Ovary (tissue), 9 donors: ENCODE measurements around the gene BTBD17. TPM values are rescaled to one million over a fixed set of nuclear protein-coding genes. Genes with fewer than 3 reads are reported as not detected.

Experiments
- DNase-seq, 5 donors: peaks; one replicate each; pipeline ENCODE4 v3.0.0-alpha.2; 2019 to 2020
- H3K27ac ChIP-seq, 2 donors: fragments of 200-600 bp; one replicate each; pipeline versions ENCODE4 v1.5.1 to v1.8.0; 2019 to 2022
- H3K27me3 ChIP-seq: fragments of 200-600 bp; one replicate; pipeline ENCODE4 v1.8.0; 2022
- H3K36me3 ChIP-seq: fragments of 200-600 bp; sonication (generic); one replicate; pipeline ENCODE4 v1.5.1; 2019
- H3K4me1 ChIP-seq: one replicate; pipeline ENCODE4 v1.8.1; 2013; ENCODE audit warnings: mild to moderate bottlenecking, moderate library complexity; ENCODE audit not compliant: insufficient read depth
- H3K4me3 ChIP-seq: fragments of 200-600 bp; sonication (generic); one replicate; pipeline ENCODE4 v1.5.1; 2017
- H3K9me3 ChIP-seq, 2 donors: fragments of 200-600 bp in 1 of 2; sonication (generic) in 1 of 2; one replicate each; pipeline versions ENCODE4 v1.5.1 to v1.8.1; 2013 to 2019; ENCODE audit warnings: mild to moderate bottlenecking in 1 of 2, moderate library complexity in 1 of 2
- CTCF ChIP-seq, 3 donors: fragments of 450-650 bp in 2 of 3; fragments of 200-600 bp in 1 of 3; IDR thresholded peaks; one replicate each; pipeline versions ENCODE4 v1.5.1 to v1.8.0; 2016 to 2022; ENCODE audit warnings: antibody characterized with exemption in 3 of 3, mild to moderate bottlenecking in 1 of 3
- EP300 ChIP-seq: sonication (generic); formaldehyde crosslinking; IDR thresholded peaks from one replicate; pipeline ENCODE4 v1.6.1; 2017; ENCODE audit warnings: antibody characterized with exemption
- POLR2A ChIP-seq: fragments of 450-650 bp; IDR thresholded peaks from one replicate; pipeline ENCODE4 v1.6.1; 2017; ENCODE audit warnings: antibody characterized with exemption, mild to moderate bottlenecking, moderate library complexity
- WGBS, 3 donors: extraction: QIAGEN DNeasy Blood & Tissue Kit in 1 of 3; methylation state at CpG; one replicate each; pipeline versions ENCODE4 v1.1.5 to v1.1.7; 2013 to 2017; 5-methylcytosine and 5-hydroxymethylcytosine counted together
- intact Hi-C, 4 donors: fragments of 100-400 bp; cut with DNase I; formaldehyde crosslinking; loops; one replicate each; pipeline versions ENCODE4 v1.11.0 to v1.15.1; 2022 to 2023
- polyA plus RNA-seq, 2 donors: library from polyadenylated mRNA; stranded (reverse); fragments of 200-250 nt in 1 of 2; fragments of 350-450 nt in 1 of 2; fragmentation: Illumina TruSeq in 1 of 2; extraction: RNeasy Lipid Tissue Mini Kit (QIAGEN cat#74804) in 1 of 2; gene quantifications; one replicate each; pipeline ENCODE4 v1.2.3, GENCODE V29; 2013 to 2014
- total RNA-seq, 7 donors: library from RNA; depleted of rRNA in 2 of 7; stranded (reverse); fragments of >200 nt in 2 of 7; fragmentation: NEBNext Ultra II Directional in 3 of 7; extraction: Animal tissue kit (Norgen Biotek cat#: 25700) in 3 of 7; gene quantifications; one replicate each; pipeline versions ENCODE4 v1.1.0 to v1.2.4, GENCODE V29; 2016 to 2023
- donor health status: DM: no; HTN: no; CAD: no; lungs with moderate emphysema.
- donor health status: DM: no; HTN: no; CAD: no.
- donor health status: Bipolar disorder and iron deficiency.
- donor health status: DM: yes; HTN: yes; CAD: no.
- donor health status: DM: no; HTN: no; CAD: no.
- donor health status: DM: yes; HTN: yes; CAD: no.

Gene BTBD17
- total and polyA plus RNA-seq, 9 donors, result not detected

- Histone ChIP-seq H3K36me3 (no peaks in the 10 kb centered on the region), H3K4me3 (no peak overlapping the region), H3K27me3 (no peaks in the 10 kb centered on the region), H3K27ac (no peak overlapping the region), H3K4me1 (no peaks in the 10 kb centered on the region), H3K9me3 (peaks cover 0 to 5% of the 10 kb centered on the region in 2 donors)
- intact Hi-C loops, result no loop called here
- TF ChIP-seq CTCF (IDR thresholded peaks at IDR 0.05) (no peak), POLR2A (no peak), EP300 (no peak)
- WGBS, 3 donors, result 77 to 82% (median 78%) methylated on average over 5 of the region's 5 CpGs
- DNase-seq, result no peak
Measured at GRCh38 chr17:74335529-74336062, 26.1 kb downstream of the BTBD17 start.

GRCh38 chr17:74334393-74335039, 27.2 kb downstream of the BTBD17 start:
- H3K36me3 ChIP-seq, result no peaks in the 10 kb centered on the region
- no peak for TF ChIP-seq POLR2A
- TF ChIP-seq CTCF (IDR thresholded peaks at IDR 0.05), result no peak
- no peak for TF ChIP-seq EP300
- H3K27ac ChIP-seq, result no peak overlapping the region
- H3K27me3 ChIP-seq, result no peaks in the 10 kb centered on the region
- no peak for DNase-seq
- intact Hi-C loops, result no loop called here
- peaks cover 0 to 5% of the 10 kb centered on the region in 2 donors for H3K9me3 ChIP-seq
- H3K4me3 ChIP-seq, result no peak overlapping the region
- no peaks in the 10 kb centered on the region for H3K4me1 ChIP-seq
- WGBS, 3 donors, result 70 to 81% (median 77%) methylated on average over 2 of the region's 2 CpGs

- intact Hi-C loops, result no loop called here
- no peaks in the 10 kb centered on the region for H3K36me3 ChIP-seq
- H3K4me3 ChIP-seq, result no peak overlapping the region
- no peaks in the 10 kb centered on the region for H3K4me1 ChIP-seq
- H3K27ac ChIP-seq, result no peak overlapping the region
- TF ChIP-seq EP300, result no peak
- TF ChIP-seq POLR2A, result no peak
- no peak for TF ChIP-seq CTCF (IDR thresholded peaks at IDR 0.05)
- H3K9me3 ChIP-seq, result peaks cover 0 to 5% of the 10 kb centered on the region in 2 donors
- H3K27me3 ChIP-seq, result no peaks in the 10 kb centered on the region
- WGBS, 3 donors, result 16 to 24% (median 22%) methylated on average over 11 of the region's 11 CpGs
- DNase-seq, result no peak
Measured at GRCh38 chr17:74332763-74333283, 28.8 kb downstream of the BTBD17 start.

GRCh38 chr17:74332017-74332650, 29.5 kb downstream of the BTBD17 start:
- H3K9me3 ChIP-seq, result peaks cover 0 to 5% of the 10 kb centered on the region in 2 donors
- H3K27me3 ChIP-seq, result no peaks in the 10 kb centered on the region
- H3K4me3 ChIP-seq, result no peak overlapping the region
- 56 to 61% (median 61%) methylated on average over 7 of the region's 7 CpGs for WGBS, 3 donors
- TF ChIP-seq CTCF (IDR thresholded peaks at IDR 0.05), result no peak
- TF ChIP-seq POLR2A, result no peak
- TF ChIP-seq EP300, result no peak
- intact Hi-C loops, result no loop called here
- no peak for DNase-seq
- H3K27ac ChIP-seq, result no peak overlapping the region
- H3K4me1 ChIP-seq, result no peaks in the 10 kb centered on the region
- H3K36me3 ChIP-seq, result no peaks in the 10 kb centered on the region
